HEK293 (cell line): Measurements from ENCODE around the gene UACA.

Experiments used
- GFI1B ChIP-seq: fragments of 450-650 bp; formaldehyde crosslinking; IDR thresholded peaks from 2 replicates; pipeline ENCODE4 v1.5.1; 2016; ENCODE audit warnings: missing biosample characterization, missing genetic modification characterization
- HOXA7 ChIP-seq: sonication (generic); formaldehyde crosslinking; IDR thresholded peaks from 2 replicates; pipeline ENCODE4 v1.8.1; 2022; ENCODE audit warnings: missing genetic modification reagents, borderline replicate concordance
- ZNF335 ChIP-seq: fragments of 450-650 bp; formaldehyde crosslinking; conservative IDR thresholded peaks from 2 replicates; pipeline ENCODE4 v1.5.1; 2016; ENCODE audit warnings: missing biosample characterization, missing genetic modification characterization
- ZNF37A ChIP-seq: fragments of 450-650 bp; IDR thresholded peaks from 2 replicates; pipeline ENCODE4 v1.5.1; 2018; ENCODE audit warnings: missing biosample characterization, missing genetic modification characterization
- TF ChIP-seq, protein P1 (sequence below): fragments of 450-650 bp; formaldehyde crosslinking; IDR thresholded peaks from 2 replicates; pipeline ENCODE4 v1.5.1; 2016; ENCODE audit warnings: missing biosample characterization, missing genetic modification characterization
- TF ChIP-seq, protein P2 (sequence below): fragments of 450-650 bp; formaldehyde crosslinking; IDR thresholded peaks from 2 replicates; pipeline ENCODE4 v1.5.1; 2017; ENCODE audit warnings: missing biosample characterization, mild to moderate bottlenecking, missing genetic modification characterization, moderate library complexity
- TF ChIP-seq, protein P3 (sequence below): fragments of 450-650 bp; formaldehyde crosslinking; IDR thresholded peaks from 2 replicates; pipeline ENCODE4 v1.5.1; 2016; ENCODE audit warnings: missing biosample characterization, missing genetic modification characterization

DNA sequence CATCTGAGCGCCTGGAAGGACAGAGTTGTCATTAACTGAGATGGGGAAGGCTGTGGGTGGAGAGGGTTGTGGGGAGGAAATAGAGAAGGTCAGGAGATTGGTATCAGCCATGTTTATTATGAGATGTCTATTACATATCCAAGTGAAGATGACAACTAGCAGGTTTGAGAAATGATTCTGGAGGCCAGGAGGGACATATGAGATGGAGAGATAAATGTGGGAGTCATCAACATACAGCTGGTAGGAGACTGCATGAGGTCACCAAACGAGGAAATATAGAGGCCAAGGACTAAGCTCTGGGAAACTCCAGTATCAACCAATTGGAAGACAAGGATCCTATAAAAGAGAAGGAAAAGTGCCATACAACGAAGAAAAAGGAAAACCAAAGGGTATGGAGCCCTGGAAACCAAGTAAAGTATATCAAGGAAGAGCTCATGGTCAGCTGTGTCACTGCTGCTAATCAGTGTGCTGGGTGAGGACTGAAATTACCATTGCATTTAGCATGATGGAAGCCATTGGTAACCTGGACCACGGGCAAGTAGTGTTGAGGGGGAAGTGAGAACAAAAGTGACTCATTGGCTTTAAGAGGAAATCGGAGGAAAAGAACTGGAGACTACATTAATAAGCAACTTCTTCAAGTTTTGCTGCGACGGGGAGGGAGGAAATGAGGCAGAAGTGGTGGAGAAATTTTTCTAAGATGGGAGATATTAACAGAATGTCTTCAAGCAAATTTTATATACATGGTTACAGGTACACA is 14.0 kb upstream of the UACA start:
- TF ChIP-seq, protein P1, sequence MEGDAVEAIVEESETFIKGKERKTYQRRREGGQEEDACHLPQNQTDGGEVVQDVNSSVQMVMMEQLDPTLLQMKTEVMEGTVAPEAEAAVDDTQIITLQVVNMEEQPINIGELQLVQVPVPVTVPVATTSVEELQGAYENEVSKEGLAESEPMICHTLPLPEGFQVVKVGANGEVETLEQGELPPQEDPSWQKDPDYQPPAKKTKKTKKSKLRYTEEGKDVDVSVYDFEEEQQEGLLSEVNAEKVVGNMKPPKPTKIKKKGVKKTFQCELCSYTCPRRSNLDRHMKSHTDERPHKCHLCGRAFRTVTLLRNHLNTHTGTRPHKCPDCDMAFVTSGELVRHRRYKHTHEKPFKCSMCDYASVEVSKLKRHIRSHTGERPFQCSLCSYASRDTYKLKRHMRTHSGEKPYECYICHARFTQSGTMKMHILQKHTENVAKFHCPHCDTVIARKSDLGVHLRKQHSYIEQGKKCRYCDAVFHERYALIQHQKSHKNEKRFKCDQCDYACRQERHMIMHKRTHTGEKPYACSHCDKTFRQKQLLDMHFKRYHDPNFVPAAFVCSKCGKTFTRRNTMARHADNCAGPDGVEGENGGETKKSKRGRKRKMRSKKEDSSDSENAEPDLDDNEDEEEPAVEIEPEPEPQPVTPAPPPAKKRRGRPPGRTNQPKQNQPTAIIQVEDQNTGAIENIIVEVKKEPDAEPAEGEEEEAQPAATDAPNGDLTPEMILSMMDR (tag by site-specific recombination): no peak
- TF ChIP-seq, protein P2, sequence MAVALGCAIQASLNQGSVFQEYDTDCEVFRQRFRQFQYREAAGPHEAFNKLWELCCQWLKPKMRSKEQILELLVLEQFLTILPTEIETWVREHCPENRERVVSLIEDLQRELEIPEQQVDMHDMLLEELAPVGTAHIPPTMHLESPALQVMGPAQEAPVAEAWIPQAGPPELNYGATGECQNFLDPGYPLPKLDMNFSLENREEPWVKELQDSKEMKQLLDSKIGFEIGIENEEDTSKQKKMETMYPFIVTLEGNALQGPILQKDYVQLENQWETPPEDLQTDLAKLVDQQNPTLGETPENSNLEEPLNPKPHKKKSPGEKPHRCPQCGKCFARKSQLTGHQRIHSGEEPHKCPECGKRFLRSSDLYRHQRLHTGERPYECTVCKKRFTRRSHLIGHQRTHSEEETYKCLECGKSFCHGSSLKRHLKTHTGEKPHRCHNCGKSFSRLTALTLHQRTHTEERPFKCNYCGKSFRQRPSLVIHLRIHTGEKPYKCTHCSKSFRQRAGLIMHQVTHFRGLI: no peak
- TF ChIP-seq HOXA7 (CRISPR knock-in tag) (no peak), ZNF335 (tag by site-specific recombination) (no peak), ZNF37A (no peak), GFI1B (tag by site-specific recombination) (no peak)
- TF ChIP-seq, protein P3, sequence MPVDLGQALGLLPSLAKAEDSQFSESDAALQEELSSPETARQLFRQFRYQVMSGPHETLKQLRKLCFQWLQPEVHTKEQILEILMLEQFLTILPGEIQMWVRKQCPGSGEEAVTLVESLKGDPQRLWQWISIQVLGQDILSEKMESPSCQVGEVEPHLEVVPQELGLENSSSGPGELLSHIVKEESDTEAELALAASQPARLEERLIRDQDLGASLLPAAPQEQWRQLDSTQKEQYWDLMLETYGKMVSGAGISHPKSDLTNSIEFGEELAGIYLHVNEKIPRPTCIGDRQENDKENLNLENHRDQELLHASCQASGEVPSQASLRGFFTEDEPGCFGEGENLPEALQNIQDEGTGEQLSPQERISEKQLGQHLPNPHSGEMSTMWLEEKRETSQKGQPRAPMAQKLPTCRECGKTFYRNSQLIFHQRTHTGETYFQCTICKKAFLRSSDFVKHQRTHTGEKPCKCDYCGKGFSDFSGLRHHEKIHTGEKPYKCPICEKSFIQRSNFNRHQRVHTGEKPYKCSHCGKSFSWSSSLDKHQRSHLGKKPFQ (tag by site-specific recombination): no peak
